HCT116 (cell line): ENCODE data around the gene ZNF236. TPM values are rescaled to one million over a fixed set of nuclear protein-coding genes. Genes with fewer than 3 reads are reported as not detected.

ENCODE experiments used
- ATAC-seq: fragments of 200-7000 bp; cut with Tn5 transposase; 2 replicates; pipeline ENCODE4 v1.9.1; 2020; ENCODE audit warnings: mild to moderate bottlenecking, moderate library complexity
- BruUV-seq: library from RNA; stranded (reverse); fragments of 400-500 nt; replicated peaks from 2 replicates; lab custom pipeline; 2021; lab: Mats Ljungman, UMichigan
- CTCF ChIA-PET: fragments of 300-600 bp; sonication (Branson Sonifier 250); formaldehyde crosslinking; loops from one replicate; lab custom pipeline; 2021; ENCODE audit warnings: antibody characterized with exemption; lab: Charles Lee
- POLR2A ChIA-PET: fragments of 300-600, 350-600 bp; sonication (Branson Sonifier 250); formaldehyde crosslinking; loops from one replicate; lab custom pipeline; 2021; ENCODE audit warnings: antibody characterized with exemption; lab: Charles Lee
- RAD21 ChIA-PET, 2 experiments: fragments of 300-600 bp; sonication (Branson Sonifier 250); formaldehyde crosslinking; loops; one replicate each; lab custom pipeline; 2023; ENCODE audit warnings: low total read pairs in 2 of 2; ENCODE audit not compliant: uncharacterized antibody in 2 of 2, unreplicated experiment in 2 of 2, low non-redundant PET in 1 of 2; lab: Charles Lee
- DNase-seq: peaks from one replicate; pipeline ENCODE4 v3.0.0-alpha.2; 2010; ENCODE audit warnings: low read depth, low spot score
- H2AFZ ChIP-seq: fragments of 200-600 bp; shearing (Covaris generic), sonication (generic); 2 replicates; pipeline ENCODE4 v1.6.1; 2017; ENCODE audit warnings: low read depth, mixed run types, mixed read lengths, antibody characterized with exemption, low read length; ENCODE audit not compliant: poor library complexity, severe bottlenecking
- H3K27ac ChIP-seq: 2 replicates; pipeline ENCODE4 v1.5.1; 2012; ENCODE audit warnings: low read depth, low read length
- H3K27me3 ChIP-seq: fragments of 200-600 bp; sonication (generic); 2 replicates; pipeline ENCODE4 v1.6.1; 2016; ENCODE audit warnings: mixed run types, low read length, mixed read lengths; ENCODE audit not compliant: insufficient read depth
- H3K36me3 ChIP-seq, 2 experiments: fragments of 200-500 bp in 1 of 2; fragments of 200-600 bp in 1 of 2; sonication (Bioruptor generic) in 1 of 2; sonication (generic) in 1 of 2; 2 replicates each; pipeline versions ENCODE4 v1.5.1 to v1.6.1; 2014 to 2016; ENCODE audit warnings: low read length in 2 of 2, inconsistent platforms in 1 of 2, mixed read lengths in 1 of 2, mixed run types in 1 of 2; ENCODE audit not compliant: insufficient read depth in 2 of 2, control insufficient read depth in 1 of 2
- H3K4me1 ChIP-seq, 2 experiments: fragments of 200-600 bp in 1 of 2; sonication (generic) in 1 of 2; 2 replicates each; pipeline versions ENCODE4 v1.5.1 to v1.6.1; 2012 to 2017; ENCODE audit warnings: low read length in 2 of 2, inconsistent platforms in 1 of 2, mild to moderate bottlenecking in 1 of 2, mixed read lengths in 1 of 2, mixed run types in 1 of 2, moderate library complexity in 1 of 2; ENCODE audit not compliant: insufficient read depth in 2 of 2, control insufficient read depth in 1 of 2
- H3K4me2 ChIP-seq: fragments of 200-600 bp; sonication (generic); 2 replicates; pipeline ENCODE4 v1.6.1; 2017; ENCODE audit warnings: mixed run types, low read length, mixed read lengths
- H3K4me3 ChIP-seq, 2 experiments: fragments of 200-600 bp in 1 of 2; sonication (generic) in 1 of 2; replicated peaks in 1 of 2; 2 replicates each; pipeline ENCODE4 v1.5.1; 2011 to 2016; ENCODE audit warnings: low read length in 2 of 2, control low read depth in 1 of 2, low read depth in 1 of 2, mild to moderate bottlenecking in 1 of 2, mixed read lengths in 1 of 2, mixed run types in 1 of 2
- H3K79me2 ChIP-seq: fragments of 200-600 bp; sonication (generic); 2 replicates; pipeline ENCODE4 v1.6.1; 2017; ENCODE audit warnings: mild to moderate bottlenecking, mixed run types, low read length, moderate library complexity, mixed read lengths; ENCODE audit not compliant: insufficient read depth
- H3K9ac ChIP-seq: fragments of 200-600 bp; sonication (generic); 2 replicates; pipeline ENCODE4 v1.6.1; 2016; ENCODE audit warnings: low read length, mixed read lengths
- H3K9me2 ChIP-seq: fragments of 200-600 bp; sonication (generic), shearing (Covaris generic); 2 replicates; pipeline ENCODE4 v1.6.1; 2017; ENCODE audit warnings: mixed run types, mild to moderate bottlenecking, moderate library complexity; ENCODE audit not compliant: insufficient read depth
- H3K9me3 ChIP-seq, 2 experiments: fragments of 200-500 bp in 1 of 2; fragments of 200-600 bp in 1 of 2; sonication (Bioruptor generic) in 1 of 2; sonication (generic) in 1 of 2; 2 replicates each; pipeline ENCODE4 v1.6.1; 2014 to 2017; ENCODE audit warnings: low read length in 2 of 2, mixed read lengths in 2 of 2, inconsistent platforms in 1 of 2, low read depth in 1 of 2, mild to moderate bottlenecking in 1 of 2, mixed run types in 1 of 2, moderate library complexity in 1 of 2; ENCODE audit not compliant: control insufficient read depth in 1 of 2, insufficient read depth in 1 of 2
- H4K20me1 ChIP-seq: fragments of 200-600 bp; sonication (generic), shearing (Covaris generic); 2 replicates; pipeline ENCODE4 v1.6.1; 2017; ENCODE audit warnings: mixed run types, mild to moderate bottlenecking, moderate library complexity; ENCODE audit not compliant: insufficient read depth
- CTCF ChIP-seq, 3 experiments: fragments of 200-600 bp in 1 of 3; sonication (generic) in 1 of 3; IDR thresholded peaks in 2 of 3; conservative IDR thresholded peaks in 1 of 3; 2 replicates each; pipeline ENCODE4 v1.5.1; 2012 to 2017; ENCODE audit warnings: low read depth in 2 of 3, low read length in 2 of 3, antibody characterized with exemption in 1 of 3, borderline replicate concordance in 1 of 3, control low read depth in 1 of 3, mild to moderate bottlenecking in 1 of 3, mixed read lengths in 1 of 3, mixed run types in 1 of 3, moderate library complexity in 1 of 3; ENCODE audit not compliant: insufficient read depth in 1 of 3
- POLR2AphosphoS5 ChIP-seq: IDR thresholded peaks from 2 replicates; pipeline ENCODE4 v1.6.1; 2011; ENCODE audit warnings: mild to moderate bottlenecking, low read depth, low read length, moderate library complexity
- SIN3A ChIP-seq: IDR thresholded peaks from 2 replicates; pipeline ENCODE4 v1.6.1; 2012; ENCODE audit warnings: low read depth
- SP1 ChIP-seq: IDR thresholded peaks from 2 replicates; pipeline ENCODE4 v1.6.1; 2012; ENCODE audit warnings: low read depth
- SRF ChIP-seq: IDR thresholded peaks from 2 replicates; pipeline ENCODE4 v1.6.1; 2012; ENCODE audit warnings: low read depth
- intact Hi-C: fragments of 100-400 bp; cut with micrococcal nuclease; formaldehyde crosslinking; loops from 2 replicates; pipeline ENCODE4 v1.10.0; 2022
- total RNA-seq: library from RNA; stranded (reverse); gene quantifications from one replicate; pipeline ENCODE4 v1.2.1, GENCODE V29; 2021; ENCODE audit not compliant: unreplicated experiment
- TF ChIP-seq, protein P1 (sequence below): IDR thresholded peaks from 2 replicates; pipeline ENCODE4 v1.6.1; 2012

Gene ZNF236
- total RNA-seq, 1 experiment from 2014 or later = 15.0 TPM

DNA sequence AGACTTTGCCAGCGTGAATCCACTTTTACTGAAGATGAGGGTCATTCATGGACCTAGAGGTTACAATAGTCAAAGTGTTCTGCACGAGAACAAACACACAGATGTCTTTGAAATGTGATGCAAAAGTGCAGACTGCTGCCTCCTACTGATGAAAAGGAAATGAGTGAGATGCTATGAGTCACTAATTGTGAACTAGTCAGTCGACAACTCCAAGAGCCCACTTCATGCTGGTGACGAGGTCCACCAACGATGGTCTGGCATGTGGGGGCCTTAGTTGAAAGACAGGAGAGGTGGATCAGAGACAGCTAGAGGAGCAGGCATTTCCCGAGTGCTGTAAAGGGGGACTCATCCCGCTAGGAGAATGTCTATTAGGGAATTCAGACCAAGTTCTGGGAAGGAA is 17.1 kb upstream of the ZNF236 start (continued):
- TF ChIP-seq CTCF (IDR thresholded peaks at IDR 0.05 in 2 of 3, conservative IDR thresholded peaks at IDR 0.05 in 1 of 3; ENCODE audit: borderline replicate concordance in 1 of 3, insufficient read depth in 1 of 3, low read depth in 2 of 3, low read length in 2 of 3) (peak in 2 of 3 experiments; percentile 32 to 46; a peak in 3 of 6 replicates), SP1 (no peak), SIN3A (no peak)
- TF ChIP-seq, protein P1, sequence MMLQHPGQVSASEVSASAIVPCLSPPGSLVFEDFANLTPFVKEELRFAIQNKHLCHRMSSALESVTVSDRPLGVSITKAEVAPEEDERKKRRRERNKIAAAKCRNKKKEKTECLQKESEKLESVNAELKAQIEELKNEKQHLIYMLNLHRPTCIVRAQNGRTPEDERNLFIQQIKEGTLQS = no peak
- TF ChIP-seq, all 23 proteins: peak for 2

DNA sequence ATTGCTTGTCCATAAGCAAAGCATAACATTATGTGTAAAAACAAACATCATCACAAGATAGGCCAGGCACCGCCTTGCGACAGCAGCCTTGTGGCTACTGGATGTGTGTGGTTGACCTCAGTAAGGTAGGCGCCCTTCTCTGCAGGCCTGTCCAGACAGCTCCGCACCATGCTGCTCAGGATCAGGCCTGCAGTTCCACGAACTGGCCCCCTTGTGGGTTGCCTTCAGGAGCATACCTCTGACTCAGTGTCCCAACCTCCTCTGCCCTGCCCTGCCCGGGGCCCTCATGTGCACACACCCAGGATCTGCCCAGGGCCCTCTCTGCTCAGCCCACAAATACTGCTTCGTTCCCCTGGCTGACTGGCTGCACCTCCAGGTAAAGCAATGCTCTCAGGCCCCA is 16.1 kb upstream of the ZNF236 start:
- Histone ChIP-seq H3K27me3 (no peaks in the 10 kb centered on the region), H3K27ac (no peak overlapping the region), H3K79me2 (no peaks in the 10 kb centered on the region), H2AFZ (no peak overlapping the region), H3K36me3 (no peaks in the 10 kb centered on the region), H3K4me1 (peaks cover 13 to 32% of the 10 kb centered on the region in 2 experiments), H3K9me2 (no peaks in the 10 kb centered on the region), H4K20me1 (no peaks in the 10 kb centered on the region), H3K4me3 (no peak overlapping the region), H3K9ac (no peak overlapping the region), H3K9me3 (no peaks in the 10 kb centered on the region), H3K4me2 (no peak overlapping the region)
- BruUV-seq = no TSS peak
- TF ChIP-seq POLR2AphosphoS5 (no peak), SRF (no peak)
- CTCF ChIA-PET = no interaction called here
- POLR2A ChIA-PET = no interaction called here
- RAD21 ChIA-PET = no interaction called here
- intact Hi-C loops = loop anchor here (10.0 kb wide), 2 partner anchors 312 to 398 kb away; partner anchors contain the start of gene ZNF516
- DNase-seq = no peak
- ATAC-seq = no peak
